Glomerular endothelial cell (primary cell): ENCODE data around the gene ATP2A2. TPM values are rescaled to one million over a fixed set of nuclear protein-coding genes. Genes with fewer than 3 reads are reported as not detected.
"Not testable (repeated sequence)": the region's sequence is repeated elsewhere in the genome, so short reads cannot be mapped to it uniquely, and the experiment has no call there.

ENCODE experiments used
- DNase-seq: peaks from one replicate; pipeline ENCODE4 v3.0.0-alpha.2; 2011; ENCODE audit warnings: low read depth, low spot score; ENCODE audit errors: extremely low read depth
- total RNA-seq: library from RNA; depleted of rRNA; stranded (reverse); fragments of >200 nt; gene quantifications from 2 replicates; pipeline ENCODE4 v1.2.3, GENCODE V29; 2015

The ATP2A2 gene
- total RNA-seq, 1 donor from 2014 or later = 176 TPM

- DNase-seq = no peak
Observed at GRCh38 chr12:110361216-110361615, 80.2 kb downstream of the ATP2A2 start.

DNA sequence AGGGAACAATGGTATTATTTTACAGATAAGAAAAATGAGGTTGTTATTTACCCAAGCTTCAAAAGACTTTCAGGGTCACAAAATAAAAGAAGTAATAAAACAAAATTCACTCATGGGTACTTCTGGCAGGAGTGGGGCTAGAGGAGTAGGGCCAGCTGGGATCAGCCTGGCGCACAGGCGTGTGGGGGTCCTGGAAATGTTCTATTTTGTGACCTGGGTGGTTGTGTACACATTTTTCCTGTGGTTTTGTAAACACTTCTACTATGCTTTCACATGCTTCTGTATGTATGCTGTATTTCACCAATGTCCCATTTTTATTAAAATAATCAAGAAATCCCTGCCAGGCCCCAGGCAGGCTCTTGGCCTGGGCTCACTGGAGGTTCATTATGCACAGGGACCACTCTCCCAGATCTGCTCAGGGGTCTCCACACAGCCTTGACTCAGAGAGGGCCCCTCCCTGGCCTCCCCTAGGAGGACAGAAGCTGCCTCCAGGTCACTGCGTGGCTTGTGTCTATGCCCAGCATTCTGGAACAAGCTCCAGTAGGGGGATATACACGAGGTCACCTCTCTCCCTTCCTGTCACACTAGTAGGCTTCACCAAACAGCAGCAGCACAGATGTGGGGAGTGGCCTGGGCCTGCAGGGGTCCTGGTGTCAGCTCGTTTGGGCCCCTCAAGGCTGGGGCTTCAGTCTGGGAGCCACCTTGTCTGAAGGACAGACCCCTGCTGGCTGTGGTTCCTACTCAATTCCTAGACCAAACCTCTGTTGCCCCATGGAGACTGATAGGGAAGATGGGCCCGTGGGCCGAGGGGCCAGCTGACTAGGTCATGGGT is 84.7 kb downstream of the ATP2A2 start:
- DNase-seq = no peak

GRCh38 chr12:110366321-110367142 is 85.5 kb downstream of the ATP2A2 start:
- DNase-seq = no peak

GRCh38 chr12:110367181-110367864 is 86.3 kb downstream of the ATP2A2 start:
- no peak for DNase-seq

- no peak for DNase-seq
Observed at GRCh38 chr12:110369992-110370391, 88.9 kb downstream of the ATP2A2 start.

- DNase-seq = no peak
Observed at GRCh38 chr12:110370732-110371231, 89.7 kb downstream of the ATP2A2 start.

- no peak for DNase-seq
Observed at GRCh38 chr12:110371408-110372055, 90.5 kb downstream of the ATP2A2 start.

DNA sequence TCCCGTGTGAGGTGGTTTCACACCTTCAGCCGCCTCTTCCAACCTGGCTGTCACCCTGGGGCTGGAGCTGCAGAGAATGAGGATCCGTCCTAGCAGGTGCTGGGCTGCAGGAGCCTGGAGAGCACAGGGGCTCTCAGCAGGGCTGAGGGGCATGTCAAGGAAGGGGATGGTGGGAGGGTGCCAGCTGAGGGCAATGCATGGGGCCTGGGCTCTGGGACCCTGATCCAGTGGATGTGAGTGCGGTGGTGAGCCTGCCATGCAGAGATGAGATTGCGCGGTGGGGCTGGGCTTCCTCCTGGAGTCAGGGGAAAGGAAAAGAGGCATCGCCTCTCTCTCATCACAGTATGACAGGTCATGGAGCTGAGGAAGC is 91.0 kb downstream of the ATP2A2 start:
- no peak for DNase-seq

- DNase-seq = no peak
Observed at GRCh38 chr12:110373025-110373424, 92.0 kb downstream of the ATP2A2 start.

DNA sequence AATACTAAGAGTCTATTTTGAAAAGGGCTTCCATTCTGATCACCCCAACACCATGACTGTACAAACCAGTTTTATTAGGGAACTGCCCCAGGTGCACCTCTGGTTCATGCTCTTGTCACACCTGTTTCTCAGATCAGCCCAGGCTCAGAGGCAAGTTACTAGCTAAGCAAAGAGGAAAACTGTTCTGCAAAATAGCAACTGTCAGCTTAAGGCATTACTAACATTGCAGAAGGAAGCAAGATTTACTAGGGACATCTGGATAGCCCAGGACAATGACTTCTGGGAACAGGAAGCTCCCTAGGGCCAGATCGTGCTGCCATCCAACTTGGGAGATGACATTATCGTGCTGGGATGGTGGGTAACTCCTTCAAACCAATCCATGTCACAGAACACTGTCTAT is 92.4 kb downstream of the ATP2A2 start:
- DNase-seq = no peak

DNA sequence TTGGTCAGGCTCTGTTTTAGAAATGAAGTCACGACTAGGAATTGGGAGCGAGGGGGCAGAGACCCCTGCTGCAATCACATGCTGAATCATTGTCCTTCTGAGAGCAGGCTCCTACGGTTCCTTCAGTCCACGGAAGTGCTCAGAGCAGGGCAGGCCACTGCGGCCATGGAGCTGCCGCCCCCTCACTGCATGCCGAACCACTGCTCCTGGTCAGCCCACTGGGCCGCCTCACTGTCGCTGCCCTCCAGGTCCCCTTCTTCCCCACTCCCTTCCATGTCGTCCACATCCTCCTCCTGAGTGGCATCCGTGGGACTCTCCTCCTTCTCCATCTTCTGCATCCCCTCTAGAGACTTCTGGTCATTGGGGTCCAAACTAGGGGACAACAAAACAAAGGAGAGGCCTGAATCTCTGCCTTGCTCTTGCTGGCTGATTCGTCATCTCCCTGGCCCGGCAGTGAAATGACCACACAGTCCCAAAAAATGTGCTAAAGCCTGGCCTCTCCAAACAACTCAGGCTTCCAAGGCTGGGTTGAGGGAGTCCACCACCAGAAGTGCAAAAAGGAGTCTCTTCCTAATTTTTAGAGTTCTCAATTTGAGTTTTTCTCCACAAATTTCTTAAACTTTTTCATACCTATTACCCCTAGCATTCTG is 93.0 kb downstream of the ATP2A2 start:
- DNase-seq = no peak

- not testable (repeated sequence) for DNase-seq
Observed at GRCh38 chr12:110378131-110378790, 97.2 kb downstream of the ATP2A2 start.

DNA sequence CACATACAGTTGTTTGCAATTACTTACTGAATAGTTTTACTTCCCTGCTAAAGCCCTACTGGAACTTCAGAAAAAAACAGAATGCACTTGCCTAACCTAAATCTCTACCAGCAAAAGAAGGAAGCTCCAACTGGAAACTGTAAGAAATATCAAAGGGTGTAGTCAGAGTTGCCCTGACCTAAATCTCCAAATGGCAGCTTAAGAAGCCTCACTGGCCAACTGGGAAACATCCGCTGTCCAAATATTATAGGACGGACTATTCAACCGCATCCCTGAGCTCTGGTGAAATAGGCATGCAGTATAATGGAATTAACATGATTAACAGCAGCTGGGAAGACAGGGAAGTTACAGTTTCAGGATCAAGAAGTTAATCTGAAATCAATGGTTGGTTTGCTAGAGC is 98.2 kb downstream of the ATP2A2 start:
- DNase-seq = no peak

DNA sequence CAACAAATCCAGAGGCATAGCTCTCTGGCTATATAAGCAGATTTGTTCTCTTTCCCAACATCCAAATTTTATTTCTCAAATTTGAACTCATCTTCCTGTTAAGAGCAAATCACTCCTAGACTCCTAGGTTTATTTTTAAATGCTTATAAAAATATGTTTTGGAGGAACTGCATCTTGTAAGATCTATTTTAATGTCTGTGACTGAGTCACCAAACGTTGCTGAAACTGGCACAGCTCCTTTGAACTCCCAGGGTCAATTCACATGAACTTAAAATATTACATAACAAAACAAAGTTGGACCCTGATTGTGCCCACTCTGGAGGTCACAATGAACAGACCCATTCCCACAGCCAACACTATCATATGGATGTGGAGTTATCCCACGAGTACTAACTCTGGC is 98.6 kb downstream of the ATP2A2 start:
- DNase-seq = no peak

- DNase-seq = no peak
Observed at GRCh38 chr12:110382683-110383082, 101.6 kb downstream of the ATP2A2 start.

Other genes starting within 250 kb of the ATP2A2 start
- 14.2 and 40.6 TPM in 2 replicates for gene C12orf76, start 232.7 kb upstream of the ATP2A2 start, total RNA-seq
- 10.4 and 11.4 TPM in 2 replicates for gene IFT81, start 156.9 kb upstream of the ATP2A2 start, total RNA-seq
- gene ANAPC7, start 122.5 kb downstream of the ATP2A2 start, total RNA-seq = 41.5 and 67.1 TPM in 2 replicates
- 667 and 1,344 TPM in 2 replicates for gene ARPC3, start 169.1 kb downstream of the ATP2A2 start, total RNA-seq
- gene GPN3, start 187.0 kb downstream of the ATP2A2 start, total RNA-seq = 11.3 and 20.1 TPM in 2 replicates
- 7.1 and 10.7 TPM in 2 replicates for gene FAM216A, start 187.6 kb downstream of the ATP2A2 start, total RNA-seq
- gene VPS29, start 220.9 kb downstream of the ATP2A2 start, total RNA-seq = 102 and 129 TPM in 2 replicates
- 0.05 and 0.29 TPM in 2 replicates for gene RAD9B, start 221.1 kb downstream of the ATP2A2 start, total RNA-seq